ENCODE data around the gene OTX1.

The OTX1 gene

DNA sequence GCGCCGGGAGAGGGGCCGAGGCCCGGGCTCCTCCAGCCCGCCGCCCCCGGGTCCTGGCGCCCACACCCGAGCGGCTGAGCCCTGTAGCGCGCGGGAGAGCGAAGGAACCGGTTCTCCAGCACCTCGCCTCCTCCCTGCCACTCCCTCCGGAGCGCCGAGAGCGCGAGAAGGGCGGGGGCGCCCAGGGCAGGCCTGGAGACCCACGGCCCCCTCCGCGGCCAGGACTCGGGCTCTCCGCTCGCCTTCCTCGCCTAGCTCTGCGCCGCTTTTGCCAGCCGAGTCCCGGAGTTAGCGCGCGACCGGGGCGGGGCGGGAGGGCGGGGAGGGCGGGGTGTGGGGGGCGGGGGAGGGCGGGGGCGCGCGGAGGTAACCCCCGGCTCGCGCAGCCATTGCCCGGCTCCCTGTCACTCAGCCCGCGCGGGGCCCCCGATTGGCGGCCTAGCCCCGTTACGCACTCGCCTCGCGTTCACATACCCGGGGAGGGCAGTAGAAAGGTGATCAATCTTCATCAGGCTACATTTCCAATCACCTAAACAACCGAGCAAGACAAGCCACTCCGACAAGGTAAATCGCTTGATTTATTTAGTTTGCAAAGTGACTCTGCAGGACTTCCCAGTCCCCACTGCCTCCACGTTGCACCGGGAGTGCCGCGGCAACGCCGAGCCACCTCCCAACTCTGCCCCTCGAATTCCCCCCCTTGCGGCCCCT lies at the start of gene OTX1:
TSS of gene OTX1 (plus strand) at position 497 of the 708 bp plus-strand sequence. CDS start 2,161 bp downstream, outside the sequence.
- H3K4me3 ChIP-seq (ENCODE audit: control insufficient read depth, low read depth, low read length), result peak within 1 kb of the TSS; percentile 68
- TF ChIP-seq, protein P1, sequence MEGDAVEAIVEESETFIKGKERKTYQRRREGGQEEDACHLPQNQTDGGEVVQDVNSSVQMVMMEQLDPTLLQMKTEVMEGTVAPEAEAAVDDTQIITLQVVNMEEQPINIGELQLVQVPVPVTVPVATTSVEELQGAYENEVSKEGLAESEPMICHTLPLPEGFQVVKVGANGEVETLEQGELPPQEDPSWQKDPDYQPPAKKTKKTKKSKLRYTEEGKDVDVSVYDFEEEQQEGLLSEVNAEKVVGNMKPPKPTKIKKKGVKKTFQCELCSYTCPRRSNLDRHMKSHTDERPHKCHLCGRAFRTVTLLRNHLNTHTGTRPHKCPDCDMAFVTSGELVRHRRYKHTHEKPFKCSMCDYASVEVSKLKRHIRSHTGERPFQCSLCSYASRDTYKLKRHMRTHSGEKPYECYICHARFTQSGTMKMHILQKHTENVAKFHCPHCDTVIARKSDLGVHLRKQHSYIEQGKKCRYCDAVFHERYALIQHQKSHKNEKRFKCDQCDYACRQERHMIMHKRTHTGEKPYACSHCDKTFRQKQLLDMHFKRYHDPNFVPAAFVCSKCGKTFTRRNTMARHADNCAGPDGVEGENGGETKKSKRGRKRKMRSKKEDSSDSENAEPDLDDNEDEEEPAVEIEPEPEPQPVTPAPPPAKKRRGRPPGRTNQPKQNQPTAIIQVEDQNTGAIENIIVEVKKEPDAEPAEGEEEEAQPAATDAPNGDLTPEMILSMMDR (IDR thresholded peaks at IDR 0.05; ENCODE audit: control insufficient read depth, insufficient read depth, low read depth, low read length, missing control alignments), result no peak
- no peak for DNase-seq (ENCODE audit: low read depth)

DNA sequence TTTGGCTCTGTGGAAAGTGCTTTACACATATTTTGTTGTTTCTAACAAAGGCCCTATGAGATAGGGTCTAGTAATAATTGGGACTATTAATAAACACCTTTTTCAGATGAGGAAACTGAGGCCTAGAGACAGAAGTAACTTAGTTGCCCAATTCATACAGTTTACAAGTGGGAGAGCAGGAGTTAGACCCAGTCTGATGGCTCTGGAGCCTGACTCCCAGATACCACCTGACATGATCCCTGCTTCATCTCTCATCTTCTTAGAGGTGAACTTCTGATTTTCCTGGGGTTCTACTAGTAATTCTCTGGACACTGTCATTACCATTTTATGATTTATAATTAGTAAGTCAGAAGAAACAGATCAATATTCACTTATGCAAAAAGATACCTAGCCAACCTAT lies 49.1 kb upstream of the OTX1 start:
- TF ChIP-seq, protein P1 (IDR thresholded peaks at IDR 0.05; ENCODE audit: control insufficient read depth, insufficient read depth, low read depth, low read length, missing control alignments), result no peak
- H3K4me3 ChIP-seq (ENCODE audit: control insufficient read depth, low read depth, low read length), result no peak overlapping the region
- no peak for DNase-seq (ENCODE audit: low read depth)

DNA sequence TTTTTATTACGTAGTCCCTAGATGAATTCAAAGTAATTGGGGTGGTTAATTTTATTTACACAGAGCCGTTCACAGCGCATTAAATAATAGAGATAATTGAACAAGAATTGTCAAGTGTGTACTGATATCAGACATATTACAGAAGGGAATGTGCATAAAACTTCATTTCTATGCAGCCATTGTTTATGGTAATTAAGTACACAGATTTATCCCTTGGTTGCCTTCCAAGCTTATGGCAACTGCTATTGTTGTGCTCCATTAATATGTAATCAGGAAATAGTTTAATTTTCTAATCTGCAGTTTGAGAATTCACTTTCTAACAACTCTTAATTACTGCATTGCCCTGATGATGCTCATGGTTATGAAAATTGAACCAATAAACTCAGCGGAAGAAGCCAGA lies 47.3 kb upstream of the OTX1 start:
- DNase-seq (ENCODE audit: low read depth), result no peak
- TF ChIP-seq, protein P1 (IDR thresholded peaks at IDR 0.05; ENCODE audit: control insufficient read depth, insufficient read depth, low read depth, low read length, missing control alignments), result no peak
- no peak overlapping the region for H3K4me3 ChIP-seq (ENCODE audit: control insufficient read depth, low read depth, low read length)

DNA sequence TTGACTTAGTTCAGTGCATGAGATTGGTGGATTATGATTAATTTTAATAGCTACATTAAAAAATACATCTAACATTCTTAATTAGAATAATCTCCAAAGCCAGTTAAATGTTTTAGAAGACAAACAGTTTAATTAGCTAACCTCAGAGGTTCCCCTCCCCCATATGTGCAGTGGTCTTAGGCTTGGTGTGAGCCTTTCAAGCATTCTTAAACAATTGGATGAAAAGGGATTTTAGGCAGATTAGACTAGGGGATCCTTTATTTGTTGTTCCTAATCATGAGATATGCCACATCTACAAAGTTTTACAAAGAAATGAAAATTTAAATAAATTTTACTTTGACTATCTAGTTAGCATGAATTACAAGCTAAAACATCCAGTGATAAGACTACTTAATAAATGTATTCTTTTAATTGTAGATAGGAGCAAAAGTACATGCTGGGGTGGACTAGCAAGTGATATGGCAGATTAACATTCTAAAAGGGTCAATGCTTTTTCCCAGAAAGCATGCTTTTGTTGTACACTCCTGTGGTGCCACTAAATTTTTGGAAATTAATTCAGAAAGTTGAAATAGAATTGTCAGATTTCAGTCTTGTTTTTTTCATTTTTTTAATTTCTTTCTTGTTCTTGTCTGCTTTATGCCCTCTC lies 42.7 kb upstream of the OTX1 start:
- H3K4me3 ChIP-seq (ENCODE audit: control insufficient read depth, low read depth, low read length), result no peak overlapping the region
- no peak for DNase-seq (ENCODE audit: low read depth)
- TF ChIP-seq, protein P1 (IDR thresholded peaks at IDR 0.05; ENCODE audit: control insufficient read depth, insufficient read depth, low read depth, low read length, missing control alignments), result no peak

DNA sequence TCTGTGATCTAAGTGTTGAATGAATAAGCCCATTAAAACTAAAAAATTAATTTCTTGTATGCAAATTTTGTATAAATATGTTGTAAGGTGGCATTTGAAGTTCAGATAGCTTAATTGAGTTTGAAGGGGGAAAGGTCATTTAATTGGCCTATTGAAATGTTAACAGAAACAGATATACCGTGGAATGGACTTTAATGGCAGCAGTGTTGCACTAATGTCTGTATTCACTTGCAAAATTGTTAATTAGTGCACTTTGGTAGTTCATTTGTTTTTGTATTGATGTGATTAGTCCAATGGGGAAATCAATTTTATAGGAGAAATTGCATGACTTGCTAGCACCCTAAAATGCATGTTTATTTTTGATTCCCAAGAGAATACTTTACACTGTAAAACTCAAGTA lies 41.8 kb upstream of the OTX1 start:
- DNase-seq (ENCODE audit: low read depth), result no peak
- TF ChIP-seq, protein P1 (IDR thresholded peaks at IDR 0.05; ENCODE audit: control insufficient read depth, insufficient read depth, low read depth, low read length, missing control alignments), result no peak
- H3K4me3 ChIP-seq (ENCODE audit: control insufficient read depth, low read depth, low read length), result no peak overlapping the region

DNA sequence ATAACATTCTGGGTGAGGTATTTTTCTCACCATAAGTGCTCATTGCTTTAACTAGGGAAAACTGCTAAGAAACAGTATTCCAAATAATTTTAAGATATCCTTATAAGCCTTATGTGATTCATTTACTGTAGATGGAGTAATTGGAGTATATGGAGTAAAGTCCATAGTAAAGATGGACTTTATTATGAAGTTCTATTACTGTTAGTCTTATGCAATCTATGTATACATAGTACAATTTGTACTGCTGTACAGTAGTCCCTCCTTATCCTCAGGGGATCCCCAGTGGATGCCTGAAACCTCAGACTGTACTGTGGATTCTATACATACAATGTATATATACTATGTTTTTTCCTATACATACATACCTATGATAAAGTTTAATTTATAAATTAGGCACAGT lies 41.1 kb upstream of the OTX1 start:
- DNase-seq (ENCODE audit: low read depth), result no peak
- no peak overlapping the region for H3K4me3 ChIP-seq (ENCODE audit: control insufficient read depth, low read depth, low read length)
- TF ChIP-seq, protein P1 (IDR thresholded peaks at IDR 0.05; ENCODE audit: control insufficient read depth, insufficient read depth, low read depth, low read length, missing control alignments), result no peak
